PC-9 (cell line): ENCODE measurements around the gene PASK. TPM values are rescaled to one million over a fixed set of nuclear protein-coding genes. Genes with fewer than 3 reads are reported as not detected.

ENCODE experiments used
- BruUV-seq: library from RNA; stranded (reverse); fragments of 400-500 nt; replicated peaks from 2 replicates; lab custom pipeline; 2021; lab: Mats Ljungman, UMichigan
- CTCF ChIA-PET: fragments of 300-600 bp; sonication (Branson Sonifier 250); formaldehyde crosslinking; loops from one replicate; lab custom pipeline; 2022; ENCODE audit warnings: antibody characterized with exemption; lab: Charles Lee
- POLR2A ChIA-PET: fragments of 300-600 bp; sonication (Branson Sonifier 250); formaldehyde crosslinking; loops from one replicate; lab custom pipeline; 2022; ENCODE audit warnings: antibody characterized with exemption; ENCODE audit not compliant: unreplicated experiment; lab: Charles Lee
- DNase-seq, 2 experiments: peaks; one replicate each; pipeline versions ENCODE4 v3.0.0 to v3.0.0-alpha.2; 2015 to 2022; ENCODE audit warnings: mixed read lengths in 1 of 2
- H2AFZ ChIP-seq: fragments of 200-600 bp; sonication (generic); 2 replicates; pipeline ENCODE4 v1.8.1; 2017; ENCODE audit warnings: antibody characterized with exemption
- H3F3A ChIP-seq: fragments of 200-600 bp; sonication (generic); 2 replicates; pipeline ENCODE4 v1.8.1; 2017; ENCODE audit warnings: antibody characterized with exemption, mild to moderate bottlenecking, low read depth; ENCODE audit not compliant: insufficient read depth
- H3K27ac ChIP-seq: fragments of 200-600 bp; sonication (generic); 2 replicates; pipeline ENCODE4 v1.6.1; 2016; ENCODE audit warnings: mixed run types
- H3K27me3 ChIP-seq: fragments of 200-600 bp; sonication (generic); 2 replicates; pipeline ENCODE4 v1.6.1; 2016; ENCODE audit warnings: low read depth, mixed run types; ENCODE audit not compliant: insufficient read depth
- H3K36me3 ChIP-seq: fragments of 200-600 bp; sonication (generic); 2 replicates; pipeline ENCODE4 v1.6.1; 2016; ENCODE audit warnings: low read depth, mixed run types
- H3K4me1 ChIP-seq: fragments of 200-600 bp; sonication (generic); replicated peaks from 2 replicates; pipeline ENCODE4 v1.6.1; 2016; ENCODE audit warnings: mixed run types; ENCODE audit not compliant: insufficient read depth
- H3K4me2 ChIP-seq: fragments of 200-600 bp; sonication (generic); 2 replicates; pipeline ENCODE4 v1.6.1; 2017; ENCODE audit warnings: mixed run types
- H3K4me3 ChIP-seq: fragments of 200-600 bp; sonication (generic); 2 replicates; pipeline ENCODE4 v1.6.1; 2016; ENCODE audit warnings: mixed run types
- H3K79me2 ChIP-seq: fragments of 200-600 bp; sonication (generic); 2 replicates; pipeline ENCODE4 v1.6.1; 2017; ENCODE audit warnings: low read depth, mixed run types
- H3K9me2 ChIP-seq: fragments of 200-600 bp; sonication (generic); 2 replicates; pipeline ENCODE4 v1.8.1; 2017; ENCODE audit warnings: mild to moderate bottlenecking; ENCODE audit not compliant: insufficient read depth
- H3K9me3 ChIP-seq: fragments of 200-600 bp; sonication (generic); 2 replicates; pipeline ENCODE4 v1.8.1; 2016; ENCODE audit warnings: low read depth; ENCODE audit not compliant: insufficient read depth
- H4K20me1 ChIP-seq: fragments of 200-600 bp; sonication (generic); 2 replicates; pipeline ENCODE4 v1.8.1; 2017; ENCODE audit not compliant: insufficient read depth
- EZH2 ChIP-seq: fragments of 200-600 bp; sonication (generic); IDR thresholded peaks from 2 replicates; pipeline ENCODE4 v1.8.0; 2017; ENCODE audit warnings: antibody characterized with exemption, low read depth
- intact Hi-C: fragments of 100-400 bp; cut with micrococcal nuclease; formaldehyde crosslinking; loops from one replicate; pipeline ENCODE4 v1.10.0; 2022; ENCODE audit not compliant: unreplicated experiment
- total RNA-seq: library from RNA; stranded (reverse); gene quantifications from 2 replicates; pipeline ENCODE4 v1.2.3, GENCODE V29; 2021
- TF ChIP-seq, protein P1 (sequence below): fragments of 200-600 bp; sonication (generic); conservative IDR thresholded peaks from 2 replicates; pipeline ENCODE4 v1.6.1; 2017; ENCODE audit warnings: mixed run types, antibody characterized with exemption, mild to moderate bottlenecking, moderate library complexity

Gene PASK
- total RNA-seq, 1 experiment from 2014 or later, result 77.5 TPM

- no TSS peak for BruUV-seq
- Histone ChIP-seq H3K4me1 (no peaks in the 10 kb centered on the region), H3K36me3 (peaks cover 13% of the 10 kb centered on the region; the same call in 1 of the 2 replicates), H3K9me2 (no peaks in the 10 kb centered on the region), H3K27me3 (no peaks in the 10 kb centered on the region), H4K20me1 (0 out of 2 replicates have a peak, but pooled peaks cover 4% of the 10 kb centered on the region), H3K9me3 (no peaks in the 10 kb centered on the region), H3K4me2 (no peak overlapping the region), H2AFZ (no peak overlapping the region), H3K27ac (no peak overlapping the region), H3K79me2 (no peaks in the 10 kb centered on the region), H3F3A (no peaks in the 10 kb centered on the region), H3K4me3 (no peak overlapping the region)
- ChIA-PET POLR2A (interaction anchor here (0.5 kb wide), 1 partner anchor 74 kb away, joined by 6 read pairs; no protein-coding TSS in a partner anchor), CTCF (no interaction called here)
- TF ChIP-seq EZH2, result no peak
- TF ChIP-seq, protein P1, sequence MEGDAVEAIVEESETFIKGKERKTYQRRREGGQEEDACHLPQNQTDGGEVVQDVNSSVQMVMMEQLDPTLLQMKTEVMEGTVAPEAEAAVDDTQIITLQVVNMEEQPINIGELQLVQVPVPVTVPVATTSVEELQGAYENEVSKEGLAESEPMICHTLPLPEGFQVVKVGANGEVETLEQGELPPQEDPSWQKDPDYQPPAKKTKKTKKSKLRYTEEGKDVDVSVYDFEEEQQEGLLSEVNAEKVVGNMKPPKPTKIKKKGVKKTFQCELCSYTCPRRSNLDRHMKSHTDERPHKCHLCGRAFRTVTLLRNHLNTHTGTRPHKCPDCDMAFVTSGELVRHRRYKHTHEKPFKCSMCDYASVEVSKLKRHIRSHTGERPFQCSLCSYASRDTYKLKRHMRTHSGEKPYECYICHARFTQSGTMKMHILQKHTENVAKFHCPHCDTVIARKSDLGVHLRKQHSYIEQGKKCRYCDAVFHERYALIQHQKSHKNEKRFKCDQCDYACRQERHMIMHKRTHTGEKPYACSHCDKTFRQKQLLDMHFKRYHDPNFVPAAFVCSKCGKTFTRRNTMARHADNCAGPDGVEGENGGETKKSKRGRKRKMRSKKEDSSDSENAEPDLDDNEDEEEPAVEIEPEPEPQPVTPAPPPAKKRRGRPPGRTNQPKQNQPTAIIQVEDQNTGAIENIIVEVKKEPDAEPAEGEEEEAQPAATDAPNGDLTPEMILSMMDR, result no peak
- no peak for DNase-seq
- intact Hi-C loops, result no loop called here
Observed at GRCh38 chr2:241083091-241083415, 66.2 kb downstream of the PASK start.

GRCh38 chr2:241082341-241083090, 66.8 kb downstream of the PASK start:
- H4K20me1 ChIP-seq, result 0 out of 2 replicates have a peak, but pooled peaks cover 4% of the 10 kb centered on the region
- H3K4me2 ChIP-seq, result no peak overlapping the region
- no TSS peak for BruUV-seq
- H3K79me2 ChIP-seq, result no peaks in the 10 kb centered on the region
- H3K4me3 ChIP-seq, result no peak overlapping the region
- intact Hi-C loops, result no loop called here
- H3K9me3 ChIP-seq, result no peaks in the 10 kb centered on the region
- H3K9me2 ChIP-seq, result no peaks in the 10 kb centered on the region
- 0 out of 2 replicates have a peak, but pooled peaks cover 9% of the 10 kb centered on the region for H3K36me3 ChIP-seq
- POLR2A ChIA-PET, result interaction anchor here (0.5 kb wide), 1 partner anchor 73 kb away, joined by 6 read pairs; no protein-coding TSS in a partner anchor
- no peak overlapping the region for H2AFZ ChIP-seq
- TF ChIP-seq EZH2, result no peak
- TF ChIP-seq, protein P1, result no peak
- CTCF ChIA-PET, result no interaction called here
- no peak overlapping the region for H3K27ac ChIP-seq
- no peaks in the 10 kb centered on the region for H3F3A ChIP-seq
- no peaks in the 10 kb centered on the region for H3K27me3 ChIP-seq
- H3K4me1 ChIP-seq, result no peaks in the 10 kb centered on the region
- no peak for DNase-seq

- Histone ChIP-seq H3K27ac (no peak overlapping the region), H3K9me3 (no peaks in the 10 kb centered on the region), H3F3A (no peaks in the 10 kb centered on the region), H2AFZ (no peak overlapping the region), H3K4me2 (no peak overlapping the region), H3K4me1 (no peaks in the 10 kb centered on the region), H3K27me3 (no peaks in the 10 kb centered on the region), H3K36me3 (0 out of 2 replicates have a peak, but pooled peaks cover 2% of the 10 kb centered on the region), H3K9me2 (no peaks in the 10 kb centered on the region), H3K4me3 (no peak overlapping the region), H3K79me2 (no peaks in the 10 kb centered on the region), H4K20me1 (0 out of 2 replicates have a peak, but pooled peaks cover 4% of the 10 kb centered on the region)
- TF ChIP-seq, protein P1, result no peak
- TF ChIP-seq EZH2, result no peak
- no TSS peak for BruUV-seq
- intact Hi-C loops, result no loop called here
- ChIA-PET CTCF (no interaction called here), POLR2A (no interaction called here)
- DNase-seq, result no peak
Observed at GRCh38 chr2:241081643-241082340, 67.5 kb downstream of the PASK start.
